HEK293 (cell line): ENCODE data around the gene MBD4.

Source experiments
- CTCF ChIA-PET: fragments of 350-600 bp; formaldehyde crosslinking; extraction: SDS; loops from one replicate; lab custom pipeline; 2021; ENCODE audit warnings: antibody characterized with exemption; lab: Yijun Ruan, JAX
- POLR2A ChIA-PET: fragments of 300-600 bp; formaldehyde crosslinking; extraction: SDS; loops from one replicate; lab custom pipeline; 2020; ENCODE audit warnings: antibody characterized with exemption, inconsistent platforms; lab: Yijun Ruan, JAX
- H3K27ac ChIP-seq: fragments of 200-500 bp; sonication (Bioruptor generic); 2 replicates; pipeline ENCODE4 v1.5.1; 2014; ENCODE audit warnings: low read depth, low read length, control low read depth, inconsistent platforms; ENCODE audit errors: extremely low read depth
- H3K36me3 ChIP-seq, 2 experiments: fragments of 200-500 bp in 1 of 2; sonication (Bioruptor generic) in 1 of 2; 1 replicate in 1 of 2; 2 replicates in 1 of 2; pipeline ENCODE4 v1.5.1; 2014 to 2017; ENCODE audit warnings: inconsistent platforms in 2 of 2, low read length in 2 of 2; ENCODE audit not compliant: control insufficient read depth in 2 of 2, insufficient read depth in 1 of 2
- H3K4me1 ChIP-seq: fragments of 200-500 bp; sonication (Bioruptor generic); 2 replicates; pipeline ENCODE4 v1.5.1; 2014; ENCODE audit warnings: mild to moderate bottlenecking, low read length, inconsistent platforms; ENCODE audit not compliant: control insufficient read depth, insufficient read depth
- H3K4me3 ChIP-seq: 2 replicates; pipeline ENCODE4 v1.5.1; 2011; ENCODE audit warnings: low read depth, mild to moderate bottlenecking, control low read depth, low read length, moderate library complexity
- H3K9me3 ChIP-seq: fragments of 200-500 bp; sonication (Bioruptor generic); 2 replicates; pipeline ENCODE4 v1.5.1; 2014; ENCODE audit warnings: low read depth, low read length, inconsistent platforms; ENCODE audit not compliant: control insufficient read depth, insufficient read depth
- CTCF ChIP-seq: fragments of 450-650 bp; formaldehyde crosslinking; IDR thresholded peaks from 2 replicates; pipeline ENCODE4 v1.5.1; 2016; ENCODE audit warnings: missing biosample characterization, missing genetic modification characterization
- GLI2 ChIP-seq: fragments of 450-650 bp; formaldehyde crosslinking; IDR thresholded peaks from 2 replicates; pipeline ENCODE4; 2017; ENCODE audit warnings: missing biosample characterization, missing genetic modification characterization, low read depth, borderline replicate concordance
- MYNN ChIP-seq: fragments of 450-650 bp; formaldehyde crosslinking; IDR thresholded peaks from 2 replicates; pipeline ENCODE4 v1.5.1; 2016; ENCODE audit warnings: missing biosample characterization, missing genetic modification characterization, borderline replicate concordance
- PATZ1 ChIP-seq: fragments of 450-650 bp; formaldehyde crosslinking; IDR thresholded peaks from 2 replicates; pipeline ENCODE4 v1.5.1; 2016; ENCODE audit warnings: missing biosample characterization, missing genetic modification characterization
- PBX3 ChIP-seq: sonication (generic); formaldehyde crosslinking; IDR thresholded peaks from 2 replicates; pipeline ENCODE4 v1.8.1; 2022; ENCODE audit warnings: mild to moderate bottlenecking, moderate library complexity, missing genetic modification reagents
- RBAK ChIP-seq: fragments of 450-650 bp; formaldehyde crosslinking; IDR thresholded peaks from 2 replicates; pipeline ENCODE4 v1.5.1; 2016; ENCODE audit warnings: missing biosample characterization, missing genetic modification characterization
- REPIN1 ChIP-seq: fragments of 450-650 bp; formaldehyde crosslinking; IDR thresholded peaks from 2 replicates; pipeline ENCODE4 v1.5.1; 2017; ENCODE audit warnings: missing biosample characterization, missing genetic modification characterization, low read depth
- SP3 ChIP-seq: fragments of 450-650 bp; formaldehyde crosslinking; IDR thresholded peaks from 2 replicates; pipeline ENCODE4 v1.5.1; 2016; ENCODE audit warnings: missing biosample characterization, missing genetic modification characterization
- ZFP3 ChIP-seq: fragments of 450-650 bp; formaldehyde crosslinking; IDR thresholded peaks from 2 replicates; pipeline ENCODE4 v1.5.1; 2016; ENCODE audit warnings: low read depth, missing biosample characterization, missing genetic modification characterization
- ZFP37 ChIP-seq: fragments of 450-650 bp; formaldehyde crosslinking; IDR thresholded peaks from 2 replicates; pipeline ENCODE4 v1.5.1; 2016; ENCODE audit warnings: missing biosample characterization, missing genetic modification characterization
- ZNF140 ChIP-seq: fragments of 450-650 bp; formaldehyde crosslinking; IDR thresholded peaks from 2 replicates; pipeline ENCODE4 v1.5.1; 2016; ENCODE audit warnings: missing biosample characterization, missing genetic modification characterization
- ZNF146 ChIP-seq: fragments of 450-650 bp; formaldehyde crosslinking; IDR thresholded peaks from 2 replicates; pipeline ENCODE4 v1.5.1; 2016; ENCODE audit warnings: missing biosample characterization, missing genetic modification characterization
- ZNF148 ChIP-seq: fragments of 450-650 bp; formaldehyde crosslinking; IDR thresholded peaks from 2 replicates; pipeline ENCODE4 v1.5.0; 2017; ENCODE audit warnings: missing biosample characterization, missing genetic modification characterization, borderline replicate concordance
- ZNF157 ChIP-seq: fragments of 450-650 bp; formaldehyde crosslinking; IDR thresholded peaks from 2 replicates; pipeline ENCODE4 v1.5.1; 2016; ENCODE audit warnings: missing biosample characterization, missing genetic modification characterization
- ZNF239 ChIP-seq: fragments of 450-650 bp; formaldehyde crosslinking; IDR thresholded peaks from 2 replicates; pipeline ENCODE4 v1.5.1; 2016; ENCODE audit warnings: missing biosample characterization, missing genetic modification characterization
- ZNF26 ChIP-seq: fragments of 450-650 bp; formaldehyde crosslinking; IDR thresholded peaks from 2 replicates; pipeline ENCODE4 v1.5.1; 2016; ENCODE audit warnings: missing biosample characterization, missing genetic modification characterization
- ZNF433 ChIP-seq: fragments of 450-650 bp; formaldehyde crosslinking; IDR thresholded peaks from 2 replicates; pipeline ENCODE4 v1.5.1; 2016; ENCODE audit warnings: missing biosample characterization, missing genetic modification characterization, low read depth
- ZNF501 ChIP-seq: fragments of 450-650 bp; formaldehyde crosslinking; IDR thresholded peaks from 2 replicates; pipeline ENCODE4 v1.5.1; 2016; ENCODE audit warnings: missing biosample characterization, missing genetic modification characterization
- ZNF521 ChIP-seq: fragments of 450-650 bp; formaldehyde crosslinking; IDR thresholded peaks from 2 replicates; pipeline ENCODE4 v1.5.1; 2017; ENCODE audit warnings: missing biosample characterization, mild to moderate bottlenecking, missing genetic modification characterization
- ZNF555 ChIP-seq: fragments of 450-650 bp; formaldehyde crosslinking; conservative IDR thresholded peaks from 2 replicates; pipeline ENCODE4 v1.5.1; 2017; ENCODE audit warnings: missing biosample characterization, mild to moderate bottlenecking, missing genetic modification characterization, inconsistent platforms
- ZNF658 ChIP-seq: fragments of 450-650 bp; formaldehyde crosslinking; IDR thresholded peaks from 2 replicates; pipeline ENCODE4; 2016; ENCODE audit warnings: missing biosample characterization, missing genetic modification characterization
- ZNF664 ChIP-seq: fragments of 450-650 bp; formaldehyde crosslinking; IDR thresholded peaks from 2 replicates; pipeline ENCODE4 v1.5.1; 2016; ENCODE audit warnings: missing biosample characterization, missing genetic modification characterization
- ZNF768 ChIP-seq: fragments of 450-650 bp; formaldehyde crosslinking; IDR thresholded peaks from 2 replicates; pipeline ENCODE4 v1.5.1; 2018; ENCODE audit warnings: missing biosample characterization, mild to moderate bottlenecking, missing genetic modification characterization
- ZNF792 ChIP-seq: fragments of 450-650 bp; formaldehyde crosslinking; IDR thresholded peaks from 2 replicates; pipeline ENCODE4 v1.5.1; 2016; ENCODE audit warnings: missing biosample characterization, missing genetic modification characterization
- ZNF837 ChIP-seq: fragments of 450-650 bp; formaldehyde crosslinking; IDR thresholded peaks from 2 replicates; pipeline ENCODE4 v1.5.1; 2016; ENCODE audit warnings: missing biosample characterization, missing genetic modification characterization
- ZNF843 ChIP-seq: fragments of 450-650 bp; formaldehyde crosslinking; IDR thresholded peaks from 2 replicates; pipeline ENCODE4 v1.5.1; 2016; ENCODE audit warnings: missing biosample characterization, missing genetic modification characterization
- ZXDB ChIP-seq: fragments of 450-650 bp; formaldehyde crosslinking; IDR thresholded peaks from 2 replicates; pipeline ENCODE4 v1.5.1; 2016; ENCODE audit warnings: missing biosample characterization, missing genetic modification characterization

Gene MBD4

GRCh38 chr3:129440618-129441190 is 956 bp upstream of the MBD4 start (continued):
- TF ChIP-seq RBAK (no peak), ZNF140 (tag by site-specific recombination) (no peak), REPIN1 (no peak), ZNF664 (tag by site-specific recombination) (no peak), ZXDB (0 out of 2 replicates have a peak, but pooled peaks have one; percentile 2), PATZ1 (no peak), ZFP37 (tag by site-specific recombination) (peak; percentile 82; the same call in 1 of the 2 replicates), ZNF658 (tag by site-specific recombination) (no peak)
- TF ChIP-seq, all 188 proteins: peak for 5

GRCh38 chr3:129439226-129439816 is 427 bp downstream of the MBD4 start:
- Histone ChIP-seq H3K4me1 (0 out of 2 replicates have a peak, but pooled peaks cover 4% of the 10 kb centered on the region), H3K27ac (peak overlapping the region; percentile 54; the same call in 1 of the 2 replicates), H3K9me3 (no peaks in the 10 kb centered on the region), H3K36me3 (peaks cover 6 to 31% of the 10 kb centered on the region in 2 experiments; a peak in 2 of 3 replicates), H3K4me3 (peak overlapping the region; percentile 86)
- CTCF ChIA-PET, result interaction anchor here (0.7 to 1.1 kb wide), 4 partner anchors 10 to 386 kb away, joined by 3 read pairs; partner anchors contain the start of gene HMCES
- POLR2A ChIA-PET, result interaction anchor here (0.7 to 3.2 kb wide), 10 partner anchors 9 to 157 kb away, joined by 3 to 27 read pairs (median 6); partner anchors contain the start of gene EFCAB12
- 0 out of 2 replicates have a peak, but pooled peaks have one; percentile 11 for TF ChIP-seq CTCF (tag by site-specific recombination)
- TF ChIP-seq PBX3 (CRISPR knock-in tag), result no peak
- TF ChIP-seq ZNF837 (tag by site-specific recombination), result no peak
- no peak for TF ChIP-seq SP3 (tag by site-specific recombination)
- TF ChIP-seq ZXDB, result no peak
- no peak for TF ChIP-seq GLI2 (tag by site-specific recombination)
- no peak for TF ChIP-seq ZNF768 (tag by site-specific recombination)
- no peak for TF ChIP-seq ZNF433
- TF ChIP-seq ZNF26 (tag by site-specific recombination), result no peak
- TF ChIP-seq ZNF501, result peak; percentile 32; the same call in 1 of the 2 replicates
- no peak for TF ChIP-seq ZNF792
- TF ChIP-seq ZNF843 (tag by site-specific recombination), result 0 out of 2 replicates have a peak, but pooled peaks have one; percentile 28
- no peak for TF ChIP-seq ZNF521 (tag by site-specific recombination)
- TF ChIP-seq ZFP3, result no peak
- TF ChIP-seq ZNF146, result no peak
- no peak for TF ChIP-seq ZNF148 (tag by site-specific recombination)
- TF ChIP-seq MYNN (tag by site-specific recombination), result no peak
- no peak for TF ChIP-seq ZNF157 (tag by site-specific recombination)
- TF ChIP-seq ZNF239, result no peak
- no peak for TF ChIP-seq ZNF555
